Left lobe of liver (tissue), 2 donors: ENCODE results near the gene SBNO1. TPM values are rescaled to one million over a fixed set of nuclear protein-coding genes. Genes with fewer than 3 reads are reported as not detected.
"Not testable (repeated sequence)": the region's sequence is repeated elsewhere in the genome, so short reads cannot be mapped to it uniquely, and the experiment has no call there.

Experiments used
- ATAC-seq: fragments of 200-7000 bp; cut with Tn5 transposase; one replicate; pipeline ENCODE4 v1.9.1; 2020; ENCODE audit warnings: mild to moderate bottlenecking, moderate library complexity
- DNase-seq: peaks from one replicate; pipeline ENCODE4 v3.0.0-alpha.2; 2020; ENCODE audit warnings: low spot score
- total RNA-seq: library from RNA; stranded (reverse); gene quantifications from one replicate; pipeline ENCODE4 v1.2.1, GENCODE V29; 2021
- donor health status: DM: no; HTN: no; CAD: no; lungs with moderate emphysema.
- donor health status: DM: no; HTN: yes; CAD: no.

SBNO1 gene
- total RNA-seq, 1 donor from 2014 or later, result 13.8 TPM

GRCh38 chr12:123389560-123390351, 25.1 kb upstream of the SBNO1 start:
- DNase-seq (peak; percentile 75), ATAC-seq (peak; percentile 72)

- DNase-seq (no peak), ATAC-seq (peak; percentile 0)
These were observed 24.4 kb upstream of the SBNO1 start for GRCh38 chr12:123388951-123389559.

- DNase-seq (peak; percentile 83), ATAC-seq (peak; percentile 71)
These were observed 23.7 kb upstream of the SBNO1 start for GRCh38 chr12:123388177-123388950.

- ATAC-seq, result no peak
- no peak for DNase-seq
These were observed 23.0 kb upstream of the SBNO1 start for GRCh38 chr12:123387508-123388176.

- ATAC-seq, DNase-seq: not testable (repeated sequence)
These were observed 20.9 kb upstream of the SBNO1 start for GRCh38 chr12:123385536-123385935.

GRCh38 chr12:123384994-123385376, 20.3 kb upstream of the SBNO1 start:
- no peak for DNase-seq
- ATAC-seq, result no peak

GRCh38 chr12:123384318-123384993, 19.8 kb upstream of the SBNO1 start:
- ATAC-seq, result no peak
- DNase-seq, result peak; percentile 57

- DNase-seq, result no peak
- ATAC-seq, result no peak
These were observed 18.0 kb upstream of the SBNO1 start for GRCh38 chr12:123382684-123383083.

- DNase-seq (no peak), ATAC-seq (no peak)
These were observed 14.7 kb upstream of the SBNO1 start for GRCh38 chr12:123379391-123379790.

GRCh38 chr12:123372415-123372814, 7.8 kb upstream of the SBNO1 start:
- ATAC-seq, DNase-seq: not testable (repeated sequence)

- not testable (repeated sequence) for ATAC-seq, DNase-seq
These were observed 7.2 kb upstream of the SBNO1 start for GRCh38 chr12:123371667-123372368.

GRCh38 chr12:123369229-123369628, 4.6 kb upstream of the SBNO1 start:
- ATAC-seq (no peak), DNase-seq (no peak)

- not testable (repeated sequence) for ATAC-seq, DNase-seq
These were observed 3.8 kb upstream of the SBNO1 start for GRCh38 chr12:123368431-123368830.

GRCh38 chr12:123367511-123367910, 2.9 kb upstream of the SBNO1 start:
- ATAC-seq (no peak), DNase-seq (no peak)

GRCh38 chr12:123365025-123365917, 624 bp upstream of the SBNO1 start:
- peak; percentile 99 for DNase-seq
- ATAC-seq, result peak; percentile 85

GRCh38 chr12:123363740-123364531, 711 bp downstream of the SBNO1 start:
- ATAC-seq (peak; percentile 0), DNase-seq (peak; percentile 52)

- DNase-seq (no peak), ATAC-seq (no peak)
These were observed 1.3 kb downstream of the SBNO1 start for GRCh38 chr12:123363390-123363739.

GRCh38 chr12:123358035-123358434, 6.6 kb downstream of the SBNO1 start:
- DNase-seq (no peak), ATAC-seq (no peak)
